AG04450 (cell line): ENCODE results near the gene ARPC3. TPM values are rescaled to one million over a fixed set of nuclear protein-coding genes. Genes with fewer than 3 reads are reported as not detected.

Experiments used
- CTCF ChIA-PET: fragments of 300-600, 350-600 bp; formaldehyde crosslinking; extraction: SDS; loops from one replicate; lab custom pipeline; 2022; ENCODE audit warnings: antibody characterized with exemption, inconsistent platforms; lab: Charles Lee
- POLR2A ChIA-PET: fragments of 350-600 bp; formaldehyde crosslinking; extraction: SDS; loops from one replicate; lab custom pipeline; 2021; ENCODE audit warnings: antibody characterized with exemption, inconsistent platforms; lab: Yijun Ruan, JAX
- DNase-seq: peaks from one replicate; pipeline ENCODE4 v3.0.0-alpha.2; 2011; ENCODE audit warnings: low read depth, low spot score
- H3K27ac ChIP-seq: one replicate; pipeline ENCODE4 v1.5.1; 2012; ENCODE audit warnings: low read depth, low read length, control low read depth
- H3K27me3 ChIP-seq: one replicate; pipeline ENCODE4 v1.6.0; 2012; ENCODE audit warnings: low read length; ENCODE audit not compliant: control insufficient read depth, insufficient read depth
- H3K4me3 ChIP-seq: 2 replicates; pipeline ENCODE4 v1.5.1; 2011; ENCODE audit warnings: mild to moderate bottlenecking, low read depth, low read length, control low read depth
- H3K9me3 ChIP-seq: 2 replicates; pipeline ENCODE4 v1.5.1; 2012; ENCODE audit warnings: low read length; ENCODE audit not compliant: control insufficient read depth, insufficient read depth
- CTCF ChIP-seq: IDR thresholded peaks from 2 replicates; pipeline ENCODE4 v1.5.1; 2011; ENCODE audit warnings: low read depth, low read length, control low read depth, inconsistent platforms
- polyA plus RNA-seq: library from polyadenylated mRNA; depleted of rRNA; stranded (reverse); fragments of >200 nt; gene quantifications from 2 replicates; pipeline ENCODE4 v1.2.3, GENCODE V29; 2011

ARPC3 gene
- polyA plus RNA-seq, 1 experiment, result 57.0 TPM

GRCh38 chr12:110453569-110454296, 3.6 kb upstream of the ARPC3 start:
- Histone ChIP-seq H3K4me3 (no peak overlapping the region), H3K27ac (no peak overlapping the region), H3K9me3 (no peaks in the 10 kb centered on the region; the same call in 1 of the 2 replicates), H3K27me3 (no peaks in the 10 kb centered on the region)
- ChIA-PET CTCF (interaction anchor here (0.6 to 2.0 kb wide), 3 partner anchors 22 to 434 kb away, joined by 3 to 14 read pairs (median 4); no protein-coding TSS in a partner anchor), POLR2A (no interaction called here)
- TF ChIP-seq CTCF, result no peak
- no peak for DNase-seq

DNA sequence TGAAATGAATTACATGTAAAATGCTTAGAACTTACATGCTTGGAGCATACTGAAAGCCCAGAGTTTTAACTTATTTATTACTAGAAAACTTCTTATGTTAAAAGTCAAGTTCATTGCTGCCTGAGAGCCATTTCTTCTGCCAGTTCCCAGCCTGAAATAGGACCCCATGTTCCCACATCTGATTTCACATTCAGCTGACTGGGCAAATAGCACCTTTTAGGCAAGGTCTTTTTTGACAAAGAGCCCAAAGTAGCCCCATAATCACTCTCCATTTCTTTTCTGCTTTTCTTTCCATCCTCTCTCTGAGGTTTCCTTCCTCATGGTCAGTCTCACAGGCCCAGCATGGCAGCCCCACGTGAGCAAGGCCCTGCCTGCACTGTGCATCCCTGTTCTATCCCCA, 1.1 kb upstream of the ARPC3 start:
- no peak for TF ChIP-seq CTCF
- no peak overlapping the region for H3K4me3 ChIP-seq
- DNase-seq, result no peak
- ChIA-PET CTCF (interaction anchor here (0.9 to 5.1 kb wide), 4 partner anchors 8 to 437 kb away, joined by 3 to 125 read pairs (median 14); partner anchors contain the start of gene TCTN1), POLR2A (interaction anchor here (2.2 kb wide), 1 partner anchor 17 kb away, joined by 5 read pairs; the partner anchor contains the start of genes FAM216A and GPN3)
- H3K27ac ChIP-seq, result no peak overlapping the region
- no peaks in the 10 kb centered on the region; the same call in 1 of the 2 replicates for H3K9me3 ChIP-seq
- no peaks in the 10 kb centered on the region for H3K27me3 ChIP-seq

- no peaks in the 10 kb centered on the region for H3K27me3 ChIP-seq
- ChIA-PET CTCF (interaction anchor here (0.6 to 2.6 kb wide), 2 partner anchors 13 to 408 kb away, joined by 5 to 19 read pairs; no protein-coding TSS in a partner anchor), POLR2A (interaction anchor here (0.7 to 1.8 kb wide), 3 partner anchors 10 to 363 kb away, joined by 3 to 4 read pairs (median 4); no protein-coding TSS in a partner anchor)
- no peaks in the 10 kb centered on the region for H3K9me3 ChIP-seq
- TF ChIP-seq CTCF, result no peak
- H3K27ac ChIP-seq, result no peak overlapping the region
- H3K4me3 ChIP-seq, result no peak overlapping the region
- no peak for DNase-seq
Observed at GRCh38 chr12:110444455-110444854, 5.7 kb downstream of the ARPC3 start.

DNA sequence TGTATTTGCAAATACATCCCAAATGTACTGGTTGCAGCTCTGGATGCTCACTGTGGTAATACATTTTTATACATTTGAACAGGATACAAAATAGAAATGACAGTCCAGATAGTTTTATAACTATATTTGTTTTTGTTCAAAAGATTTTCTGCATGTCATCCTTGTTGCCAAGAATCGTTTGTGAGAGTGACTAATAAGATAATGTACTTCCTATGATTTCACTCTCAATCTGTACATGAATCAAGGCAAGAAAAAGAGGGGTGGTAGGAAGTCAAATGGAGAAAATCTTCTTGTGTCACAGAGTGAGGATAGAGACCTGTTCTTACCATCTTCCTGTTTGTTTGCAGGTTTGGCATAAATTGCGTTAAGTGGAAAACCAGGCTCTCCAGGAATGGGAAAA, 13.9 kb downstream of the ARPC3 start:
- H3K27me3 ChIP-seq, result no peaks in the 10 kb centered on the region
- no peaks in the 10 kb centered on the region for H3K9me3 ChIP-seq
- ChIA-PET POLR2A (no interaction called here), CTCF (no interaction called here)
- H3K27ac ChIP-seq, result no peak overlapping the region
- no peak for DNase-seq
- H3K4me3 ChIP-seq, result no peak overlapping the region
- no peak for TF ChIP-seq CTCF
